OCI-LY1 (cell line): ENCODE data around the gene FERMT2.

Source experiments
- CTCF ChIP-seq: fragments of 200-600 bp; sonication (generic), shearing (Covaris generic); IDR thresholded peaks from 2 replicates; pipeline ENCODE4 v1.5.1; 2017; ENCODE audit warnings: mild to moderate bottlenecking, antibody characterized with exemption, low read length, moderate library complexity, mixed read lengths
- EZH2 ChIP-seq: fragments of 200-600 bp; sonication (generic), shearing (Covaris generic); IDR thresholded peaks from 2 replicates; pipeline ENCODE4 v1.8.0; 2017; ENCODE audit warnings: borderline replicate concordance, mixed run types, mild to moderate bottlenecking, antibody characterized with exemption, low read length, moderate library complexity, mixed read lengths

- no peak for TF ChIP-seq EZH2
- TF ChIP-seq CTCF, result no peak
Measured at GRCh38 chr14:52895000-52895399, 55.9 kb downstream of the FERMT2 start.
